Colonic mucosa (tissue), 4 donors: Measurements from ENCODE around the gene SERPINA1. TPM values are rescaled to one million over a fixed set of nuclear protein-coding genes. Genes with fewer than 3 reads are reported as not detected.

Source experiments
- DNase-seq: peaks from one replicate; pipeline ENCODE4 v3.0.0-alpha.2; 2020
- H3K27ac ChIP-seq: fragments of 200-600 bp; one replicate; pipeline ENCODE4 v1.8.0; 2021
- H3K27me3 ChIP-seq: fragments of 200-600 bp; one replicate; pipeline ENCODE4 v1.8.0; 2021
- H3K36me3 ChIP-seq: fragments of 200-600 bp; one replicate; pipeline ENCODE4 v1.8.0; 2021
- H3K4me1 ChIP-seq: fragments of 200-600 bp; one replicate; pipeline ENCODE4 v1.8.0; 2021; ENCODE audit warnings: mild to moderate bottlenecking
- H3K4me3 ChIP-seq: fragments of 200-600 bp; one replicate; pipeline ENCODE4 v1.8.0; 2021
- H3K9ac ChIP-seq, 2 donors: one replicate each; pipeline ENCODE4 v1.7.0; 2013; ENCODE audit warnings: control low read depth in 2 of 2, low read depth in 2 of 2, low read length in 2 of 2
- H3K9me3 ChIP-seq: fragments of 200-600 bp; one replicate; pipeline ENCODE4 v1.8.0; 2021
- CTCF ChIP-seq: fragments of 200-600 bp; IDR thresholded peaks from one replicate; pipeline ENCODE4 v1.8.0; 2022; ENCODE audit warnings: antibody characterized with exemption, mild to moderate bottlenecking
- intact Hi-C: fragments of 100-400 bp; cut with DNase I; formaldehyde crosslinking; loops from one replicate; pipeline ENCODE4 v1.14.1; 2022
- total RNA-seq, 2 donors: library from RNA; stranded (reverse); fragmentation: NEBNext Ultra II Directional in 1 of 2; extraction: Animal tissue kit (Norgen Biotek cat#: 25700) in 1 of 2; gene quantifications; one replicate each; pipeline ENCODE4 v1.2.1, GENCODE V29; 2021
- donor health status: healthy.
- donor health status: DM: no; HTN: no; CAD: no.
- donor health status: DM: no; HTN: no; CAD: no.

The SERPINA1 gene
- total RNA-seq, 2 donors from 2014 or later = 153 to 278 TPM

- intact Hi-C loops = no loop called here
- Histone ChIP-seq H3K4me1 (no peaks in the 10 kb centered on the region), H3K27me3 (no peaks in the 10 kb centered on the region), H3K36me3 (no peaks in the 10 kb centered on the region), H3K27ac (peak overlapping the region; percentile 44), H3K4me3 (no peak overlapping the region), H3K9me3 (no peaks in the 10 kb centered on the region), H3K9ac (no peak overlapping the region)
- DNase-seq = no peak
- no peak for TF ChIP-seq CTCF
Measured at GRCh38 chr14:94394025-94394493, 5.7 kb upstream of the SERPINA1 start.

DNA sequence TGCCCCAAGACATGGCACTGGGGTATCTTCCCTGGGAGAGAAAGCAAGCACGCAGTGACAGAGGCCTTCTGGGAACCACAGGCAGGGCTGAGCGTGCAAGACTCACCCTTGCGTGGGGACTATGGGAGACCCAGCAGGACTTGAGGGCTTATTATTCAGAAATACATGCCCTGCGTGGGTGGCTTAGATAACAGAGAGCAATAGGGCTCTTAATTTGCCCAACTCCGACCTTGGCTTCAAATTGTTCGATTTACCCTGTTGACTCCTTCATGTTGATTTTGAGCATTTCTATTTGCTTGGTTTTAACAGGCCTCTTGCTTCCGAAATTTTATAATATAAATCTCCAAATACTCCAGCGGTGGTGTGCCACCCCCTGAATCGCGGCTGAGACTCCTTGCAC lies 5.1 kb upstream of the SERPINA1 start:
- intact Hi-C loops = no loop called here
- TF ChIP-seq CTCF = no peak
- Histone ChIP-seq H3K27me3 (no peaks in the 10 kb centered on the region), H3K4me3 (no peak overlapping the region), H3K4me1 (no peaks in the 10 kb centered on the region), H3K27ac (no peak overlapping the region), H3K36me3 (no peaks in the 10 kb centered on the region), H3K9ac (no peak overlapping the region), H3K9me3 (no peaks in the 10 kb centered on the region)
- no peak for DNase-seq

DNA sequence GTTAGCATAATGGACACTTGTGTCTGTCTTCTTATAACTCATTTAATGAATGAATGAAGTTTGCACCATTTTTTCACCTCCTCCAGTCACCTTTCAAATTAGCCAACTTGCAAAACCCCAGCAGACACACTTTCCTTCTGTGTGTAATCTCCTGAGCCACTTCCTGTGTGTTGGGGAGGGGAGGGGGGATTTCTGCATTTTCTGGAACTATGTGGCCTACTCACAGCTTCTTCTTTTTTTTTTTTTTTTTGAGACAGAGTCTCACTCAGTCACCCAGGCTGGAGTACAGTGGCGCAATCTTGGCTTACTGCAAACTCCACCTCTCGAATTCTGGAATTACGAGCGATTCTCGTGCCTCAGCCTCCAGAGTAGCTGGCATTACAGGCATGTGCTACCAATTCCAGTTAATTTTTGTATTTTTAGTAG lies 4.1 kb upstream of the SERPINA1 start:
- Histone ChIP-seq H3K4me3 (no peak overlapping the region), H3K4me1 (no peaks in the 10 kb centered on the region), H3K27me3 (no peaks in the 10 kb centered on the region), H3K9me3 (no peaks in the 10 kb centered on the region), H3K27ac (no peak overlapping the region), H3K9ac (peak overlapping the region in 1 of 2 donors; percentile 81), H3K36me3 (no peaks in the 10 kb centered on the region)
- TF ChIP-seq CTCF = no peak
- DNase-seq = no peak
- intact Hi-C loops = no loop called here

- no peaks in the 10 kb centered on the region for H3K36me3 ChIP-seq
Measured at GRCh38 chr14:94391281-94391975, 3.0 kb upstream of the SERPINA1 start.

DNA sequence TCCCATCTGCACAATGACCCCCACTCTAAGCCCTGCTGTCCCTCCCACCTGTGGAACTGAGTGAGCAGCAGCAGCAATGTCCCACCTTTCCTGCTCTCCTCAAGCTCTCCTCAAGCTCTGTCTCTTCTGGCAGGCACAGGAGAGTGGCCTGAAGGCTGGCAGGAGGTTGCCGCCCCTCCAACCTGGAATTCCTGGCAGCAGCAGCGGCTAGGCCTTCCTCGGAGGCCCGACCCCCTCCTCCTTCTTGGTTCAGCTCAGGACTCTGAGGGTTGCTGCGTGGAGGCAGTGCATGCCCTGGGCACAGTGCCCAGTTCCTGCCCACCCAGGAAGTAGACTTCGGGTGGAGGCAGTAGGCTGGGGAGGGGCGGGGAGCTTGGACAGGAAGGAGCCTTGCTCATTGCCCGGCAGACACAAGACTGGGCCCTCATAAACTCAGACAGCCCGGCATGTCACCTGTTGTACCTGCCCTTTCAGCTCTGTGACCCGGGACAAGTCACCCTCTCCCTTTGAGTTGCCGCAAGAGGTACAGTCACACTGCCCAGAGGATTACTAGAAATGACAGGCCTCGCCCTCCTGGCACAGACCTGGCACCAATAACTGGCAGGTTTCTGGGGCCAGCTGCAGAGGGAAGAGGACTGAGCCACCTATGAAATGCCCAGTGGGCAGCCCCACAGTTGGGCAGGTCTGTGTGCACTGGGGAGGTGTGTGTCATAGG lies 2.1 kb upstream of the SERPINA1 start:
- H3K4me1 ChIP-seq = peaks cover 2% of the 10 kb centered on the region
- H3K27ac ChIP-seq = peak overlapping the region; percentile 62
- H3K9me3 ChIP-seq = no peaks in the 10 kb centered on the region
- no peaks in the 10 kb centered on the region for H3K36me3 ChIP-seq
- peak overlapping the region; percentile 40 to 81 for H3K9ac ChIP-seq
- DNase-seq = peak; percentile 88
- intact Hi-C loops = no loop called here
- TF ChIP-seq CTCF = no peak
- H3K27me3 ChIP-seq = no peaks in the 10 kb centered on the region
- peak overlapping the region; percentile 23 for H3K4me3 ChIP-seq

More at GRCh38 chr14:94391281-94391975, 3.0 kb upstream of the SERPINA1 start:
- Histone ChIP-seq H3K9me3 (no peaks in the 10 kb centered on the region), H3K4me1 (peaks cover 2% of the 10 kb centered on the region), H3K4me3 (no peak overlapping the region), H3K9ac (peak overlapping the region; percentile 38 to 81), H3K27ac (peak overlapping the region; percentile 62), H3K27me3 (no peaks in the 10 kb centered on the region)
- no peak for TF ChIP-seq CTCF
- no peak for DNase-seq
- intact Hi-C loops = no loop called here
